Bronchial epithelial cell (primary cell): Measurements from ENCODE around the gene FAM131A. TPM values are rescaled to one million over a fixed set of nuclear protein-coding genes. Genes with fewer than 3 reads are reported as not detected.

Source experiments
- DNase-seq: peaks from one replicate; pipeline ENCODE4 v3.0.0-alpha.2; 2010; ENCODE audit warnings: low read depth
- FAIRE-seq: peaks from 2 replicates; lab custom pipeline; 2011; peaks lifted over from hg19 to GRCh38; lab: Jason Lieb, UNC
- H3K27me3 ChIP-seq: 2 replicates; pipeline ENCODE4 v1.5.1; 2011; ENCODE audit warnings: low read length; ENCODE audit not compliant: control insufficient read depth, insufficient read depth
- H3K36me3 ChIP-seq: 2 replicates; pipeline ENCODE4 v1.5.1; 2011; ENCODE audit warnings: low read length; ENCODE audit not compliant: control insufficient read depth, insufficient read depth
- H3K4me3 ChIP-seq: 2 replicates; pipeline ENCODE4 v1.5.1; 2011; ENCODE audit warnings: mild to moderate bottlenecking, low read depth, low read length, control low read depth
- CTCF ChIP-seq: IDR thresholded peaks from 2 replicates; pipeline ENCODE4 v1.5.1; 2011; ENCODE audit warnings: mild to moderate bottlenecking, moderate library complexity, low read length, control low read depth, inconsistent platforms; ENCODE audit not compliant: insufficient read depth, severe bottlenecking
- total RNA-seq: library from RNA; depleted of rRNA; stranded (reverse); fragments of >200 nt; gene quantifications from 2 replicates; pipeline ENCODE4 v1.2.1, GENCODE V29; 2014

The FAM131A gene
- total RNA-seq, 1 donor from 2014 or later: 18.2 TPM

- DNase-seq: no peak
- Histone ChIP-seq H3K27me3 (peaks cover 22% of the 10 kb centered on the region), H3K4me3 (no peak overlapping the region), H3K36me3 (no peaks in the 10 kb centered on the region)
- no peak for TF ChIP-seq CTCF
- FAIRE-seq: no peak
Observed at GRCh38 chr3:184384856-184385422, 47.5 kb downstream of the FAM131A start.

- DNase-seq (no peak), FAIRE-seq (no peak)
- no peak for TF ChIP-seq CTCF
- no peak overlapping the region for H3K4me3 ChIP-seq
- peaks cover 14% of the 10 kb centered on the region for H3K27me3 ChIP-seq
- no peaks in the 10 kb centered on the region for H3K36me3 ChIP-seq
Observed at GRCh38 chr3:184386047-184386806, 48.8 kb downstream of the FAM131A start.

GRCh38 chr3:184387174-184387714 lies 49.8 kb downstream of the FAM131A start:
- Histone ChIP-seq H3K4me3 (no peak overlapping the region), H3K27me3 (peaks cover 5% of the 10 kb centered on the region), H3K36me3 (no peaks in the 10 kb centered on the region)
- DNase-seq: no peak
- no peak for FAIRE-seq
- no peak for TF ChIP-seq CTCF

GRCh38 chr3:184388164-184388935 lies 51.0 kb downstream of the FAM131A start:
- peaks cover 1% of the 10 kb centered on the region for H3K27me3 ChIP-seq
- no peaks in the 10 kb centered on the region for H3K36me3 ChIP-seq
- no peak for TF ChIP-seq CTCF
- DNase-seq: no peak
- peak; percentile 58 for FAIRE-seq
- H3K4me3 ChIP-seq: no peak overlapping the region

- Histone ChIP-seq H3K4me3 (no peak overlapping the region), H3K27me3 (peaks cover 1% of the 10 kb centered on the region), H3K36me3 (no peaks in the 10 kb centered on the region)
- no peak for TF ChIP-seq CTCF
- DNase-seq (no peak), FAIRE-seq (peak; percentile 32)
Observed at GRCh38 chr3:184388936-184389230, 51.5 kb downstream of the FAM131A start.
